ENCODE results near the gene BAG1. TPM values are rescaled to one million over a fixed set of nuclear protein-coding genes. Genes with fewer than 3 reads are reported as not detected.
A peak's percentile ranks its signal among the peaks of the same experiment; 100 is the strongest.

BAG1 gene
- total and polyA plus RNA-seq, 2 of the 13 experiments (the other 11 are each of a cell fraction or from before 2014, with no cell fraction given) = 23.1 to 59.5 TPM

GRCh38 chr9:33290247-33291030 is 25.9 kb upstream of the BAG1 start, which contains the start of gene NFX1 (continued):
- no peak for TF ChIP-seq DMTF1 (CRISPR knock-in tag; IDR thresholded peaks at IDR 0.05)
- TF ChIP-seq JUNB (CRISPR knock-in tag; IDR thresholded peaks at IDR 0.05; ENCODE audit: borderline replicate concordance) = peak; percentile 71
- peak; percentile 91 for TF ChIP-seq DR1 (CRISPR knock-in tag; IDR thresholded peaks at IDR 0.05)
- TF ChIP-seq MIXL1 (CRISPR knock-in tag; IDR thresholded peaks at IDR 0.05) = peak; percentile 28; the same call in 1 of the 2 replicates
- peak; percentile 69 for TF ChIP-seq BATF2 (CRISPR knock-in tag; IDR thresholded peaks at IDR 0.05)
- peak; percentile 35 for TF ChIP-seq ZNF746 (CRISPR knock-in tag; IDR thresholded peaks at IDR 0.05)
- TF ChIP-seq THAP9 (CRISPR knock-in tag; IDR thresholded peaks at IDR 0.05; ENCODE audit: borderline replicate concordance) = peak; percentile 93; the same call in 1 of the 2 replicates
- no peak for TF ChIP-seq ZBTB7A (CRISPR knock-in tag; IDR thresholded peaks at IDR 0.05)
- TF ChIP-seq HMGXB4 (CRISPR knock-in tag; IDR thresholded peaks at IDR 0.05; ENCODE audit: borderline replicate concordance in 1 of 2, low read depth in 1 of 2) = peak; percentile 79 to 93; a peak in 3 of 4 replicates
- peak; percentile 87 for TF ChIP-seq GMEB1 (CRISPR knock-in tag; IDR thresholded peaks at IDR 0.05; ENCODE audit: borderline replicate concordance)
- no peak for TF ChIP-seq TBL1XR1 (IDR thresholded peaks at IDR 0.05; ENCODE audit: borderline replicate concordance, low read length, partially characterized antibody)
- TF ChIP-seq ZNF10 (CRISPR knock-in tag; IDR thresholded peaks at IDR 0.05; ENCODE audit: borderline replicate concordance, low read depth) = no peak

Measured in HepG2 (cell line).